HUES6 (cell line): ENCODE data around the gene C1orf116.
A peak's percentile ranks its signal among the peaks of the same experiment; 100 is the strongest.

Experiments
- H3K27ac ChIP-seq: 2 replicates; pipeline ENCODE4 v1.7.0; 2013; ENCODE audit warnings: low read depth, mild to moderate bottlenecking, low read length, inconsistent platforms
- H3K27me3 ChIP-seq: 2 replicates; pipeline ENCODE4 v1.6.1; 2013; ENCODE audit warnings: low read length; ENCODE audit not compliant: control insufficient read depth, insufficient read depth
- H3K36me3 ChIP-seq: 2 replicates; pipeline ENCODE4 v1.6.1; 2013; ENCODE audit warnings: low read length; ENCODE audit not compliant: control insufficient read depth, insufficient read depth
- H3K4me1 ChIP-seq: 2 replicates; pipeline ENCODE4 v1.6.1; 2013; ENCODE audit warnings: low read length; ENCODE audit not compliant: control insufficient read depth, insufficient read depth
- H3K4me3 ChIP-seq: 2 replicates; pipeline ENCODE4 v1.5.1; 2013; ENCODE audit warnings: low read depth, low read length
- H3K9ac ChIP-seq: one replicate; pipeline ENCODE4 v1.6.1; 2013; ENCODE audit warnings: mild to moderate bottlenecking, low read length
- H3K9me3 ChIP-seq: 2 replicates; pipeline ENCODE4 v1.6.1; 2013; ENCODE audit warnings: low read depth, low read length; ENCODE audit not compliant: control insufficient read depth, insufficient read depth

C1orf116 gene

DNA sequence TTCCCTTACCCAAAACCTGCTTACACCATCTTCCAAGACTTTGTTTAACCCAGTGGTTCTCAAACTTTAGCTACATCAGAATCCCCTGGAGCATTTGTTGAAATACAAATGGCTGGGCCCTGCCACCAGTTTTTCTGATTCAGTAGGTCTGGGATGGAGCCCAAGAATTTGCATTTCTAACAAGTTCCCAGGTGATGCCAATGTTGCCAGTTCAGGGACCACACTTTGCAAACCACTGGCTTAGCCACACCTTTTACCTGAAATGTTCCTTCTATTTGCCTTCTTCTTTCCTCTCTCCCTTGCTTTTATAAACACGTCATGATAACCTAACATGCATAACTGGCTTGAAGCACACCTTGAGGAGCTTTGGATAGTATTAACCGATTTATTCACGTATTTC, 46.2 kb downstream of the C1orf116 start:
- peaks cover 14% of the 10 kb centered on the region; the same call in 1 of the 2 replicates for H3K27me3 ChIP-seq
- H3K9me3 ChIP-seq = no peaks in the 10 kb centered on the region
- peaks cover 36% of the 10 kb centered on the region for H3K4me1 ChIP-seq

DNA sequence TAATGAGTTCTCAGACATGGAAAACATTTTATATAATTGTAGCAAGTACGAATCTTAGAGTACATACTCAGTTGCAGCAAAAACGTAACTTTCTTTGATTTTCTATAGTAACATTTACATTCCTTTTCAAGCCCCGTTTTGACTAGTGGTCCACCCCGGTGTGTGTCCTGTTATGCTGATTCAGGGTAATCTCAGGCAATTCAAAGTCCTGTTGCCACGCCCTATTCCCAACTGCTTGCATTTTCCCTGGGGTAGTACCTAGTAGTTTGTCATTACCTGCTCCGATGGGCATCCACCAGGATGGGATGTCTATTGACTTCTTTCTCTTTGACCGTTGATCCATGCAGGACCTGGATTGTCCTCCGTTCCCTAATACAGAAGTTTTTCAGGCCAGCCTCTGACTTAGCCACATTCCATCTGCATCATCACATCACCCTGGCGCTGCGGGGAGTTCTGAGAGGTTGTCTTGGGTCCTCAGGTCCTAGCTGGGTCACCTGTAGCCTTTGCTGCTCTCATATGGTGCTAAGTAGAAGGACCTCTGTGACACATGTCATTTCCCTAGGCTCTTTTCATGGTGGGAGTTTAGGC, 47.3 kb downstream of the C1orf116 start:
- no peak overlapping the region for H3K27ac ChIP-seq
- peaks cover 36% of the 10 kb centered on the region for H3K4me1 ChIP-seq
- no peaks in the 10 kb centered on the region for H3K9me3 ChIP-seq
- H3K9ac ChIP-seq = no peak overlapping the region
- no peaks in the 10 kb centered on the region for H3K36me3 ChIP-seq
- H3K4me3 ChIP-seq = peak overlapping the region; percentile 18; the same call in 1 of the 2 replicates
- H3K27me3 ChIP-seq = peaks cover 14% of the 10 kb centered on the region; the same call in 1 of the 2 replicates

More for the DNA sequence above, 46.2 kb downstream of the C1orf116 start:
- no peak overlapping the region for H3K27ac ChIP-seq
- H3K4me3 ChIP-seq = no peak overlapping the region
- H3K9ac ChIP-seq = no peak overlapping the region
- H3K36me3 ChIP-seq = no peaks in the 10 kb centered on the region

DNA sequence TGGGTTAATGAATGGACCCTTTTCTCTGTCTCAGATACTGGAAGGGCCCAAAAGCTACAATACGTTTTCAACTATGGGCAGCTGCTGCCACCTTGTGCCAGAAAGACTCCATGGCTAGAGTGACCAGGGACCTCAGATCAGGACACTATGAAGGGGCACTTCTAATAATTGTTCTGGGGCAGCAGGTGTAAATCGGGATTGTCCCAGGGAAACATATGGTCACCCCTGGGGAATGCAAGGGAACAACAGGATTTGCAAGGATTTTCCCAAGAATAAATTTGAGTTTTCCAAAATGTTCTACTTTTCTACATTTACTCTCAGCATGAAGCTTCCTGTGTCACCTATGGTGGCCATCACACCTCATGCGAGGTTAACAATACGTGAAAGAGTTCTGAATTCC, 50.3 kb downstream of the C1orf116 start:
- Histone ChIP-seq H3K9me3 (no peaks in the 10 kb centered on the region), H3K4me3 (no peak overlapping the region), H3K27ac (no peak overlapping the region), H3K9ac (no peak overlapping the region), H3K27me3 (peaks cover 14% of the 10 kb centered on the region; the same call in 1 of the 2 replicates), H3K36me3 (no peaks in the 10 kb centered on the region), H3K4me1 (peaks cover 41% of the 10 kb centered on the region)

DNA sequence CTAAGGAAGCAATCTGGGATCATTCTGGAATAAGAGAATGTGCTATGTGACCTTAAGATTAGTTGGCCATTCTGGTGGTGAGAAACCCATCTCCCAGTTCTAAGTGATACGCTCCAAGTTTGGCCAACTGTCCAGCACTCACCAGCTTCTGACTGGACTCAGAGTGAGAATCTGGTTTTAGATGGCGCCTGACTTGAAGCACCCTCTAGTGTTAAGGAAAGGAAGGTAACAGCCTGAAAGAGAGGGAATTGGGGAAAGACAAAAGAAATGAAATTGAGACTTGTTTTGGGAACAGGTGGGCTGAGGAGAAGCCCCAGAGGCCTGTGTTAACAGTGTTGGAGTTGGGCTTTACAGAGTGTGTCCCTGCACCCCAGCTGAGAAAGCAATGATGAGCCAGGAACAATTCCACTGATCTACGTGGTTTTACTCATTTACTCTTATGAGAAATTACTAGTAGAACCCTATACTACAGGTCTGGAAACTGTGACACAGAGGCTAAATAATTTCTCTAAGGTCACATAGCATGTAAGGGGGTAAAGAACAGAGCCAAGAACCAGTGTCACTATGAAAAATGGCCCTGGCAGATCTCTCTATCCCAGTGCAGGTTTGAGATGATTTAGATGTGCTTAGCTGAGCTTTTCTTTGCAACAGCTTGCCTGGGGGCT, 53.0 kb downstream of the C1orf116 start:
- Histone ChIP-seq H3K27ac (no peak overlapping the region), H3K36me3 (no peaks in the 10 kb centered on the region), H3K27me3 (0 out of 2 replicates have a peak, but pooled peaks cover 3% of the 10 kb centered on the region), H3K4me3 (no peak overlapping the region), H3K9me3 (no peaks in the 10 kb centered on the region), H3K9ac (no peak overlapping the region), H3K4me1 (peaks cover 22% of the 10 kb centered on the region; the same call in 1 of the 2 replicates)

DNA sequence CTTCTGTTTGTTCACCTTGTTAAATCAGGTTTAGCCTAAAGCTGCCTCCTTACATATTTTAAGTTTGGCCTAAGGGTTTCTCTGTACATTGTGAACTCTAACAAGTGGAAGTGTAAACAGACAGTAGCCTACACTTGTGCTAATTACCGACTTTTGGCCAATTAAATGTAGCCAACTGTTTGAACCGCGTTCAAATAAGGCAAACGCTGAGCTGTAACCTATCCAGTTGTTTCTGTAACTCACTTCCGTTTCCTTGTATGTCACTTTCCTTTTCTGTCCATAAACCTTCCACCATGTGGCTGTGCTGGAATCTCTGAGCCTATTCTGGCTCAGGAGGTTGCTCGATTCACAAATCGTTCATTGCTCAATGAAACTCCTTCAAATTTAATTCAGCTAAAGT, 54.3 kb downstream of the C1orf116 start:
- H3K4me1 ChIP-seq = peaks cover 22% of the 10 kb centered on the region; the same call in 1 of the 2 replicates
- H3K9ac ChIP-seq = no peak overlapping the region
- H3K9me3 ChIP-seq = no peaks in the 10 kb centered on the region
- no peak overlapping the region for H3K4me3 ChIP-seq
- no peaks in the 10 kb centered on the region for H3K36me3 ChIP-seq
- peaks cover 3% of the 10 kb centered on the region; the same call in 1 of the 2 replicates for H3K27me3 ChIP-seq
- no peak overlapping the region for H3K27ac ChIP-seq

- Histone ChIP-seq H3K9ac (no peak overlapping the region), H3K27me3 (peaks cover 11% of the 10 kb centered on the region; the same call in 1 of the 2 replicates), H3K36me3 (no peaks in the 10 kb centered on the region), H3K4me3 (no peak overlapping the region), H3K9me3 (no peaks in the 10 kb centered on the region), H3K4me1 (peaks cover 5% of the 10 kb centered on the region; the same call in 1 of the 2 replicates), H3K27ac (no peak overlapping the region)
Observed at GRCh38 chr1:206975306-206975705, 57.2 kb downstream of the C1orf116 start.

DNA sequence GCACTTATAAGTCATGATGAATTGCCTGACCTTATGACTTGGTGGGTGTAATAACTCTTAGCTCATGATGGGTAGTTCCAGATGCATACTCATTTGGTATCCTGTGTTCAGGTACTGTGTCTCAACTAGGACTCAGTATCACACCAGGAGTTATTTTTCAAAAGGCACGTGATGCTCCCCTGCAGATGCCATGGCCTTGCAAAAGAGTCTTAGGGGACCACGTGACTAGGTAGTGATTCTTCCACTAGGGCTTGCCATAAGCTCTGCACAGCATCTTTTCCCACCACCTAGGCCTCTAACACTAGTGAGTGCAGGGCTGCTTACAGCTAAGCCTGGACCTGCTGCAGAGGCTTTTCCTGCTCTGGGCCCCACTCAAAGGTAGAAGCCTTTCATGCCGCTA, 58.4 kb downstream of the C1orf116 start:
- H3K4me3 ChIP-seq = no peak overlapping the region
- no peak overlapping the region for H3K27ac ChIP-seq
- peaks cover 11% of the 10 kb centered on the region; the same call in 1 of the 2 replicates for H3K27me3 ChIP-seq
- no peaks in the 10 kb centered on the region for H3K36me3 ChIP-seq
- no peaks in the 10 kb centered on the region for H3K9me3 ChIP-seq
- no peaks in the 10 kb centered on the region for H3K4me1 ChIP-seq
- no peak overlapping the region for H3K9ac ChIP-seq

DNA sequence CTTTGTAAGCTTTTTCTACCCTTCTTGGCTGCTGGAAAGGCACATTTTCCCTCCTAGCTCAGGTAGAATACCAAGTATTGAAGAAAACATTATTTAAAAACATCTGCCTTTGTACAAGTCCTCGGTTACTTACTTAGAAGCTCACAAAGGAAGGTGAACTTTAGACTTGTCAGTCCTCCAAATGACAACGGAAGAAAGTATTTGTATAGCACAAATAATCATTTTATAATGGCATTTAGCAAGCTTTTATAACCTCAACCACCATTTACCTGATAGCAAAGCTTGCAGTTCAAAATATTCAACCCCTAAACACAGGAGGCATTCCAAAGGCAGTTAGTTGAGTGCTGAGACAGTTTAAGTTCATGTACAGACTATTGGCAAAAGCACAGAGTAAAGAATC, 59.8 kb downstream of the C1orf116 start:
- Histone ChIP-seq H3K4me3 (no peak overlapping the region), H3K4me1 (no peaks in the 10 kb centered on the region), H3K27me3 (peaks cover 15% of the 10 kb centered on the region; the same call in 1 of the 2 replicates), H3K36me3 (no peaks in the 10 kb centered on the region), H3K9ac (no peak overlapping the region), H3K27ac (no peak overlapping the region), H3K9me3 (no peaks in the 10 kb centered on the region)

- Histone ChIP-seq H3K36me3 (no peaks in the 10 kb centered on the region), H3K9ac (no peak overlapping the region), H3K4me1 (no peaks in the 10 kb centered on the region), H3K4me3 (no peak overlapping the region), H3K27ac (no peak overlapping the region), H3K9me3 (no peaks in the 10 kb centered on the region), H3K27me3 (peaks cover 15% of the 10 kb centered on the region; the same call in 1 of the 2 replicates)
Observed at GRCh38 chr1:206971029-206971655, 61.4 kb downstream of the C1orf116 start.

DNA sequence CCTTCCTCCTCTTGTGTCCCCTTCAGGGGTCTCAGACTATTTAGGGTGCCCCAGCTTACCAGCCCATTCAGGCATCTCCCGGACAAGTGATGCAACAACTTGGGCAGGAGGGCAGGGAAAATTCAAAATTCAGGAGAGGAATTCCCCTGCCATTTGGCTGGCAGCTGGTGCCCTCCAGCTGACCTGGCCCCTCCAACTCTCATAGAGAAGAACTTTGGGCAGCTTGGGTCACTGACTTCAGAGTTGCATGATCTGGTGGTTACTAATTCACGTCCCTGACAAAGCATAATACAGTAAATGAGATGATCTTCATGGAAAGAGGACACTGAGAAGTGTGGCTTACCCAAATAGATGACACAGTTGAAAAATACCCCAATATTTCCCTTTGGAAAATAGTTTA, 62.1 kb downstream of the C1orf116 start, which contains the start of gene FCAMR:
Gene FCAMR (minus strand): TSS at position 15 of the 400 bp plus-strand sequence. CDS start 335 bp downstream, outside the sequence.
- H3K36me3 ChIP-seq = no peaks in the 10 kb centered on the region
- H3K9ac ChIP-seq = no peak within 1 kb of the TSS
- no peaks in the 10 kb centered on the region for H3K9me3 ChIP-seq
- H3K27me3 ChIP-seq = peaks cover 15% of the 10 kb centered on the region; the same call in 1 of the 2 replicates
- H3K4me3 ChIP-seq = no peak within 1 kb of the TSS
- H3K4me1 ChIP-seq = no peaks in the 10 kb centered on the region; the same call in 1 of the 2 replicates
- no peak within 1 kb of the TSS for H3K27ac ChIP-seq

- H3K27ac ChIP-seq = no peak overlapping the region
- no peaks in the 10 kb centered on the region; the same call in 1 of the 2 replicates for H3K4me1 ChIP-seq
- H3K4me3 ChIP-seq = no peak overlapping the region
- H3K27me3 ChIP-seq = peaks cover 15% of the 10 kb centered on the region; the same call in 1 of the 2 replicates
- H3K9ac ChIP-seq = no peak overlapping the region
- H3K36me3 ChIP-seq = no peaks in the 10 kb centered on the region
- no peaks in the 10 kb centered on the region for H3K9me3 ChIP-seq
Observed at GRCh38 chr1:206969090-206969489, 63.5 kb downstream of the C1orf116 start.
